Right lobe of liver (tissue), 6 donors: ENCODE results near the gene DCAF5. TPM values are rescaled to one million over a fixed set of nuclear protein-coding genes. Genes with fewer than 3 reads are reported as not detected.

Source experiments
- ATAC-seq, 4 donors: fragments of 200-7000 bp; cut with Tn5 transposase; one replicate each; pipeline ENCODE4 v1.9.1; 2020; ENCODE audit warnings: mild to moderate bottlenecking in 4 of 4, moderate library complexity in 4 of 4
- DNase-seq, 3 donors: peaks; one replicate each; pipeline ENCODE4 v3.0.0-alpha.2; 2020
- H3K27ac ChIP-seq, 3 donors: fragments of 200-600 bp; one replicate each; pipeline ENCODE4 v1.8.0; 2022
- H3K27me3 ChIP-seq, 2 donors: fragments of 200-600 bp; one replicate each; pipeline ENCODE4 v1.8.0; 2022
- H3K36me3 ChIP-seq, 4 donors: fragments of 200-600 bp; sonication (generic) in 1 of 4; one replicate each; pipeline versions ENCODE4 v1.5.1 to v1.8.0; 2017 to 2022; ENCODE audit warnings: control low read depth in 1 of 4
- H3K4me1 ChIP-seq, 4 donors: fragments of 200-600 bp; sonication (generic) in 1 of 4; one replicate each; pipeline versions ENCODE4 v1.5.1 to v1.8.0; 2017 to 2022; ENCODE audit warnings: control low read depth in 1 of 4
- H3K4me3 ChIP-seq, 3 donors: fragments of 200-600 bp; one replicate each; pipeline ENCODE4 v1.8.0; 2022
- H3K9me3 ChIP-seq, 4 donors: fragments of 200-600 bp; sonication (generic) in 1 of 4; one replicate each; pipeline versions ENCODE4 v1.5.1 to v1.8.0; 2017 to 2022; ENCODE audit warnings: control low read depth in 1 of 4
- CTCF ChIP-seq, 4 donors: fragments of 200-600 bp in 3 of 4; fragments of 450-650 bp in 1 of 4; IDR thresholded peaks; one replicate each; pipeline versions ENCODE4 v1.5.1 to v1.8.0; 2016 to 2022; ENCODE audit warnings: antibody characterized with exemption in 4 of 4, mild to moderate bottlenecking in 2 of 4
- POLR2A ChIP-seq: fragments of 450-650 bp; IDR thresholded peaks from one replicate; pipeline ENCODE4 v1.6.1; 2017; ENCODE audit warnings: antibody characterized with exemption, mild to moderate bottlenecking
- WGBS: methylation state at CpG from one replicate; pipeline ENCODE4 v1.1.6; 2018; ENCODE audit warnings: low coverage, low lambda C conversion rate; ENCODE audit not compliant: insufficient coverage; ENCODE audit errors: missing lambda C conversion rate; 5-methylcytosine and 5-hydroxymethylcytosine counted together
- intact Hi-C, 2 donors: fragments of 100-400 bp; cut with DNase I; formaldehyde crosslinking; loops; one replicate each; pipeline versions ENCODE4 v1.11.2 to v1.14.1; 2022
- total RNA-seq, 6 experiments: library from RNA; depleted of rRNA in 2 of 6; stranded (reverse); fragments of >200 nt in 2 of 6; fragmentation: NEBNext Ultra II Directional in 3 of 6; extraction: Animal tissue kit (Norgen Biotek cat#: 25700) in 3 of 6; gene quantifications; one replicate each; pipeline versions ENCODE4 v1.1.0 to v1.2.4, GENCODE V29; 2016 to 2023
- donor health status: DM: no; HTN: yes; CAD: no.
- donor health status: DM: no; HTN: no; CAD: no.
- donor health status: DM: no; HTN: no; CAD: no.
- donor health status: DM: no; HTN: yes; CAD: no.
- donor health status: DM: no; HTN: yes; CAD: no.

DCAF5 gene
- total RNA-seq, 6 experiments from 2014 or later = 21.8 to 31.4 (median 28.0) TPM

GRCh38 chr14:69017706-69018105 is 135.2 kb downstream of the DCAF5 start:
- Histone ChIP-seq H3K27me3 (no peaks in the 10 kb centered on the region), H3K4me1 (no peaks in the 10 kb centered on the region), H3K9me3 (no peaks in the 10 kb centered on the region), H3K27ac (no peak overlapping the region), H3K4me3 (no peak overlapping the region), H3K36me3 (no peaks in the 10 kb centered on the region)
- TF ChIP-seq POLR2A (no peak), CTCF (IDR thresholded peaks at IDR 0.05) (no peak)
- DNase-seq (no peak), ATAC-seq (no peak)
- 86% methylated on average over 4 of the region's 4 CpGs for WGBS
- intact Hi-C loops = no loop called here

GRCh38 chr14:69014829-69015259 is 138.1 kb downstream of the DCAF5 start:
- peak in 1 of 4 donors; percentile 20 for ATAC-seq
- WGBS = 90% methylated on average over 2 of the region's 6 CpGs
- TF ChIP-seq POLR2A = no peak
- TF ChIP-seq CTCF (IDR thresholded peaks at IDR 0.05) = no peak
- Histone ChIP-seq H3K9me3 (no peaks in the 10 kb centered on the region), H3K4me1 (no peaks in the 10 kb centered on the region), H3K27ac (no peak overlapping the region), H3K36me3 (no peaks in the 10 kb centered on the region), H3K27me3 (no peaks in the 10 kb centered on the region), H3K4me3 (no peak overlapping the region)
- no peak for DNase-seq
- intact Hi-C loops = no loop called here

GRCh38 chr14:69013943-69014782 is 138.8 kb downstream of the DCAF5 start:
- WGBS = 91% methylated on average over 4 of the region's 12 CpGs

GRCh38 chr14:69012256-69012953 is 140.5 kb downstream of the DCAF5 start:
- DNase-seq (no peak), ATAC-seq (no peak)
- H3K36me3 ChIP-seq = no peaks in the 10 kb centered on the region
- intact Hi-C loops = no loop called here
- H3K4me1 ChIP-seq = no peaks in the 10 kb centered on the region
- H3K9me3 ChIP-seq = no peaks in the 10 kb centered on the region
- no peak overlapping the region for H3K4me3 ChIP-seq
- H3K27me3 ChIP-seq = no peaks in the 10 kb centered on the region
- 92% methylated on average over 2 of the region's 5 CpGs for WGBS
- H3K27ac ChIP-seq = no peak overlapping the region
- no peak for TF ChIP-seq POLR2A
- TF ChIP-seq CTCF (IDR thresholded peaks at IDR 0.05) = no peak

More at GRCh38 chr14:69013943-69014782, 138.8 kb downstream of the DCAF5 start:
- H3K4me1 ChIP-seq = no peaks in the 10 kb centered on the region
- no peaks in the 10 kb centered on the region for H3K27me3 ChIP-seq
- TF ChIP-seq POLR2A = no peak
- no peak for TF ChIP-seq CTCF (IDR thresholded peaks at IDR 0.05)
- intact Hi-C loops = no loop called here
- no peak overlapping the region for H3K27ac ChIP-seq
- no peaks in the 10 kb centered on the region for H3K9me3 ChIP-seq
- H3K36me3 ChIP-seq = no peaks in the 10 kb centered on the region
- H3K4me3 ChIP-seq = no peak overlapping the region
- ATAC-seq (peak; percentile 67 to 86 (median 84)), DNase-seq (peak; percentile 73 to 82 (median 75))
